IMR-90 (cell line): ENCODE measurements around the gene CST9L. TPM values are rescaled to one million over a fixed set of nuclear protein-coding genes. Genes with fewer than 3 reads are reported as not detected.

Source experiments
- ATAC-seq: fragments of 200-7000 bp; cut with Tn5 transposase; 2 replicates; pipeline ENCODE4 v1.9.1; 2020; ENCODE audit warnings: low read depth, mild to moderate bottlenecking, moderate library complexity
- BruUV-seq: library from RNA; stranded (reverse); fragments of 400-500 nt; replicated peaks from 2 replicates; lab custom pipeline; 2021; lab: Mats Ljungman, UMichigan
- CTCF ChIA-PET: fragments of 300-600 bp; formaldehyde crosslinking; extraction: SDS; loops from one replicate; lab custom pipeline; 2021; ENCODE audit warnings: antibody characterized with exemption; lab: Yijun Ruan, JAX
- POLR2A ChIA-PET: fragments of 300-600 bp; sonication (Branson Sonifier 250); formaldehyde crosslinking; loops from one replicate; lab custom pipeline; 2022; ENCODE audit warnings: antibody characterized with exemption; ENCODE audit not compliant: unreplicated experiment; lab: Charles Lee
- DNase-seq: peaks from one replicate; pipeline ENCODE4 v3.0.0; 2013
- H2AFZ ChIP-seq: replicated peaks from 2 replicates; pipeline ENCODE3; 2013; ENCODE audit warnings: low read length, mild to moderate bottlenecking; ENCODE audit not compliant: poor library complexity
- H2AK5ac ChIP-seq: 2 replicates; pipeline ENCODE4 v1.6.1; 2013; ENCODE audit warnings: low read depth, low read length, inconsistent platforms
- H2AK9ac ChIP-seq: replicated peaks from 2 replicates; pipeline ENCODE3; 2013; ENCODE audit warnings: mild to moderate bottlenecking, low read depth, low read length, moderate library complexity; ENCODE audit not compliant: poor library complexity
- H2BK120ac ChIP-seq: 2 replicates; pipeline ENCODE4 v1.6.1; 2013; ENCODE audit warnings: low read depth, low read length, inconsistent platforms
- H2BK15ac ChIP-seq: 3 replicates; pipeline ENCODE4 v1.6.1; 2013; ENCODE audit warnings: low read depth, low read length, inconsistent platforms
- H2BK20ac ChIP-seq: 2 replicates; pipeline ENCODE4 v1.6.1; 2013; ENCODE audit warnings: low read depth, mild to moderate bottlenecking, inconsistent platforms, low read length, moderate library complexity
- H2BK5ac ChIP-seq: 2 replicates; pipeline ENCODE4 v1.6.1; 2013; ENCODE audit warnings: mild to moderate bottlenecking, low read depth, low read length, inconsistent platforms; ENCODE audit not compliant: poor library complexity, severe bottlenecking
- H3K14ac ChIP-seq: replicated peaks from 2 replicates; pipeline ENCODE4 v1.6.1; 2013; ENCODE audit warnings: low read depth, low read length, inconsistent platforms
- H3K18ac ChIP-seq: 2 replicates; pipeline ENCODE4 v1.6.1; 2013; ENCODE audit warnings: low read depth, low read length, control low read depth
- H3K23ac ChIP-seq: 2 replicates; pipeline ENCODE4 v1.6.1; 2013; ENCODE audit warnings: low read depth, low read length, inconsistent platforms
- H3K27ac ChIP-seq: 2 replicates; pipeline ENCODE4 v1.5.1; 2013; ENCODE audit warnings: mild to moderate bottlenecking, control low read depth, low read length; ENCODE audit not compliant: insufficient read depth
- H3K27me3 ChIP-seq: 2 replicates; pipeline ENCODE4 v1.6.1; 2013; ENCODE audit warnings: low read length; ENCODE audit not compliant: control insufficient read depth, insufficient read depth
- H3K36me3 ChIP-seq: 2 replicates; pipeline ENCODE4 v1.6.1; 2013; ENCODE audit warnings: low read length, mixed read lengths; ENCODE audit not compliant: control insufficient read depth, insufficient read depth
- H3K4ac ChIP-seq: 2 replicates; pipeline ENCODE4 v1.6.1; 2013; ENCODE audit warnings: low read depth, low read length, inconsistent platforms
- H3K4me1 ChIP-seq: 2 replicates; pipeline ENCODE4 v1.6.1; 2013; ENCODE audit warnings: low read length, mixed read lengths; ENCODE audit not compliant: control insufficient read depth, insufficient read depth
- H3K4me2 ChIP-seq: 2 replicates; pipeline ENCODE4 v1.6.1; 2013; ENCODE audit warnings: low read depth, mild to moderate bottlenecking, control low read depth, low read length, moderate library complexity
- H3K4me3 ChIP-seq: 2 replicates; pipeline ENCODE4 v1.5.1; 2013; ENCODE audit warnings: low read depth, mild to moderate bottlenecking, control low read depth, low read length, moderate library complexity; ENCODE audit not compliant: insufficient read depth
- H3K56ac ChIP-seq: 2 replicates; pipeline ENCODE4 v1.6.1; 2013; ENCODE audit warnings: low read length, inconsistent platforms; ENCODE audit not compliant: insufficient read depth; ENCODE audit errors: extremely low read depth
- H3K79me1 ChIP-seq, 2 experiments: 2 replicates each; pipeline ENCODE4 v1.6.1; 2013; ENCODE audit warnings: low read length in 2 of 2, inconsistent platforms in 1 of 2, low read depth in 1 of 2
- H3K9ac ChIP-seq: 2 replicates; pipeline ENCODE4 v1.6.1; 2013; ENCODE audit warnings: low read depth, low read length, control low read depth
- H3K9me1 ChIP-seq: 2 replicates; pipeline ENCODE4 v1.6.1; 2013; ENCODE audit warnings: low read length, inconsistent platforms; ENCODE audit not compliant: insufficient read depth
- H3K9me3 ChIP-seq: 2 replicates; pipeline ENCODE4 v1.6.1; 2013; ENCODE audit warnings: low read length; ENCODE audit not compliant: control insufficient read depth, insufficient read depth
- H4K20me1 ChIP-seq: 2 replicates; pipeline ENCODE4 v1.6.1; 2013; ENCODE audit warnings: low read length, inconsistent platforms; ENCODE audit not compliant: insufficient read depth
- H4K5ac ChIP-seq: 2 replicates; pipeline ENCODE4 v1.6.1; 2013; ENCODE audit warnings: mild to moderate bottlenecking, low read depth, low read length, control low read depth
- H4K8ac ChIP-seq, 2 experiments: 2 replicates each; pipeline ENCODE4 v1.6.1; 2013; ENCODE audit warnings: low read depth in 2 of 2, low read length in 2 of 2, control low read depth in 1 of 2, inconsistent platforms in 1 of 2
- H4K91ac ChIP-seq: 2 replicates; pipeline ENCODE4 v1.6.1; 2013; ENCODE audit warnings: low read depth, low read length, inconsistent platforms; ENCODE audit not compliant: insufficient read depth
- MXI1 ChIP-seq: IDR thresholded peaks from 2 replicates; pipeline ENCODE4 v1.6.1; 2012; ENCODE audit warnings: low read depth, mild to moderate bottlenecking, low read length, moderate library complexity, borderline replicate concordance
- POLR2A ChIP-seq: IDR thresholded peaks from 2 replicates; pipeline ENCODE4 v1.6.1; 2012; ENCODE audit warnings: mild to moderate bottlenecking, low read depth, low read length
- RAD21 ChIP-seq: IDR thresholded peaks from 2 replicates; pipeline ENCODE4 v1.6.1; 2012; ENCODE audit warnings: low read length, improper control_type of control experiment
- RFX5 ChIP-seq: IDR thresholded peaks from 2 replicates; pipeline ENCODE4 v1.8.0; 2012; ENCODE audit warnings: low read depth, mild to moderate bottlenecking, low read length, moderate library complexity
- SMC3 ChIP-seq: fragments of 150-350 bp; IDR thresholded peaks from 2 replicates; pipeline ENCODE4 v1.6.1; 2016; ENCODE audit warnings: low read depth, mild to moderate bottlenecking, antibody characterized with exemption, low read length, moderate library complexity
- WGBS, 2 experiments: methylation state at CpG; one replicate each; pipeline versions ENCODE4 v1.1.5 to v1.1.7; 2013; ENCODE audit warnings: missing lambda C conversion rate in 2 of 2; ENCODE audit not compliant: insufficient read length in 1 of 2; ENCODE audit errors: extremely low coverage in 2 of 2; 5-methylcytosine and 5-hydroxymethylcytosine counted together
- dilution Hi-C: fragments of 300-500 bp; cut with HindIII; formaldehyde crosslinking; loops from one replicate; pipeline ENCODE4 v1.14.3; 2018; ENCODE audit warnings: low sequenced_read_pairs; ENCODE audit not compliant: unreplicated experiment
- in situ Hi-C: fragments of 300-500 bp; cut with MboI; formaldehyde crosslinking; loops from 3 replicates; pipeline ENCODE4 v1.14.3; 2019; ENCODE audit warnings: low sequenced_read_pairs, inconsistent platforms, mixed read lengths
- intact Hi-C: fragments of 100-400 bp; cut with micrococcal nuclease; formaldehyde crosslinking; loops from 2 replicates; pipeline ENCODE4 v1.10.0; 2022
- polyA plus RNA-seq, 3 experiments: library from polyadenylated mRNA; depleted of rRNA; stranded (reverse); fragments of >200 nt; gene quantifications; 2 replicates each; pipeline ENCODE4 v1.2.3, GENCODE V29; 2012; ENCODE audit warnings: low replicate concordance in 1 of 3
- total RNA-seq: library from RNA; depleted of rRNA; stranded (reverse); fragments of >200 nt; gene quantifications from 2 replicates; pipeline ENCODE4 v1.2.3, GENCODE V29; 2012

Gene CST9L
- total and polyA plus RNA-seq, 2 of the 4 experiments (the other 2 are of a cell fraction), result not detected

DNA sequence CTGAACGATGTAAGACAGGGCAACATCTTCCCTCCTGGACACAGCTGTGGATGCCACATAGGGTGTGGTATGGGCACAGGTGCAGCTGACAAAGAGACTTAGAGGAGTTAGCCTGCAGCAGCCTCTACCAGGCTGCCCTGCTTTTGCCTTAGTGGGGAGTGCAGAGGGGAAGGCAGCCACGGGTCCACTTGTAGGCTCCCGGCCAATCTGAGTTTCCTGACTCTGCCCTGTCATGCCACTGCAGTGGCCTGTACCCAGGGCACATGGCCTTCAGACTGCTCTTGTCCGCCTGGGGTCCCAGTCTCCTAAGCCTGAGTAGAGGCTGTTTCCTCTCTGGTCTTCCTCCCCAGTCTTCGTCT, 17.1 kb upstream of the CST9L start (continued):
- TF ChIP-seq RAD21 (no peak), SMC3 (no peak), POLR2A (no peak), MXI1 (no peak), RFX5 (no peak)

- in situ Hi-C loops (no loop called here), dilution Hi-C loops (no loop called here), intact Hi-C loops (no loop called here)
- Histone ChIP-seq H2AFZ (no peak overlapping the region), H3K4me1 (no peaks in the 10 kb centered on the region), H2AK5ac (no peak overlapping the region), H3K27me3 (peaks cover 2% of the 10 kb centered on the region), H4K8ac (no peak overlapping the region), H3K27ac (no peak overlapping the region), H3K9ac (no peak overlapping the region), H3K9me3 (no peaks in the 10 kb centered on the region), H2BK20ac (no peak overlapping the region), H2BK5ac (no peak overlapping the region), H3K18ac (no peak overlapping the region), H3K4me2 (no peak overlapping the region), H3K14ac (no peak overlapping the region), H2BK120ac (no peak overlapping the region), H3K23ac (no peak overlapping the region), H4K5ac (no peak overlapping the region), H3K79me1 (no peaks in the 10 kb centered on the region), H3K9me1 (no peaks in the 10 kb centered on the region), H4K20me1 (no peaks in the 10 kb centered on the region), H3K4ac (no peak overlapping the region), H3K36me3 (no peaks in the 10 kb centered on the region), H2BK15ac (no peak overlapping the region), H4K91ac (no peak overlapping the region), H3K4me3 (no peak overlapping the region), H3K56ac (no peak overlapping the region), H2AK9ac (no peak overlapping the region)
- POLR2A ChIA-PET, result no interaction called here
- CTCF ChIA-PET, result no interaction called here
- DNase-seq (no peak), ATAC-seq (no peak)
- BruUV-seq, result no TSS peak
- TF ChIP-seq MXI1, result no peak
- WGBS, 2 experiments, result no CpG with 5 or more reads among the region's 5 CpGs
Measured at GRCh38 chr20:23584434-23585199, 16.3 kb upstream of the CST9L start.
